NCI-H187 treated with DMSO at 0.1 percent for 48 hours (cell line): Measurements from ENCODE around the gene LTK.

ENCODE experiments used
- DNase-seq: peaks from one replicate; lab custom pipeline; 2025; lab: John Stamatoyannopoulos, UW

LTK gene

DNA sequence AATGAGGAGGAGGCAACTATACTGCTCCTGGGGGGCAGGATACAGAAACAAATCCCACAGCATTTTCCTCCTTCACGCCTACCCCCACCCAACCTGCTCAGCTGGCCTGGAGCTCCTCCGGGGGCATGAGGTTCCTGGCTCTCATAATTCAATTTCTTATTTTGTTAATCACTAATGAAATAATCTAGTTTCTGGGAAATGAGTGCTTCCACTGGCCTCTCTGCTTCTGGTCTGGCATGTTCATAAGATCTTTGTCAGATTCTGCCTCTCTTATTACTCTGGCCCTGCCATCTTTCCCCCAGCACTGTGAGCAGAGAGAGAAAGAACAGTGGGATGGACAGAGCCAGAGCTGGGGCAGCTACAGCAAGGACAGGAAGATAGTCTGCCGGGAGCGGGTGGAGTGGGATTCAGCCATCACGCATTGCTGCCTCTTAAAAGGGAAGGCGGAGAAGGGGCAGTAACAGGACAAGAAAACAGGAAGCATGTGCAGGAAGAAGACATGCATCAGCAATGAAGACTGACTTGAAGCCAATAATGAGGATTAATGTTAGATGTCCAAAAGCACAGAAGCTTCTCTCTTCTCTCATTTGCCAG is 16.8 kb upstream of the LTK start:
- no peak for DNase-seq

DNA sequence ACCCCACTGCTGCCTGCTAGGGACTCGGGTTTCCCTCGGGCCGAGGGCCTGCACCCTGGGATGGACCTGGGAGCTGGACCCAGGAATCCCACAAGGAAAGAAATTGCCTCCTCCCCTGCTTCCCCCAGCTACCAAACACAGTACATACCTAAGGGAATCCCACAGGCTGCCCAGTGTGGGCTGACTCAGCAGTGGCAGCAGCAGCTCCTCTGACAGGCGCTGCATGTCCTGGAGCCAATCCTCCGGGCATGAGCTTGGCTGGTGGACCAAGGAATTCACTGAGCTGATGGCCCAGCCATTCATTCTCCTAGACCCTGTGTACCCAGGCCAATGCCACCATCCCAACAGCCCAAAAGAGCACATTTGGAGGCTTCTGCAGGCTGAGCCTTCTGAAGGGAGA is 9.5 kb upstream of the LTK start:
- DNase-seq = no peak

DNA sequence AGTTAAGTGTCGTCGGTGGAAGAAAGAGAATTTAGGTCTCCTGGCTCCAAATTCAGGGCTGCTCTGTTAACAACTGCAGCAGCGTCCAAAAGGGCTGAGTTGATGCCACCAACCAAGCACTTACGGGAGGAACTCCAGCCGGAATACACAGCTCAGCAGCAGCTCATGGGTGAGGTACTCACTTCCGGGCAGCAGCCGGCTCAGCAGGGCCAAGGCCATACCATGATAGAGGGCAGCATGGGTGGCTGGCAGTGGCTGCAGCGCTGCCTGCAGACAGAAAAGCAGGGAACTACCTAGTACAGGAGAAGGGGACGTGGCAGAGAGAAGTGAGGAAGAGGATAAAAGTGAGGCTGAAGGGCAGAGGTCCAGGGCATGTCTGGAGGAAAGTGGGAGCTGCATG is 8.0 kb upstream of the LTK start:
- no peak for DNase-seq

DNA sequence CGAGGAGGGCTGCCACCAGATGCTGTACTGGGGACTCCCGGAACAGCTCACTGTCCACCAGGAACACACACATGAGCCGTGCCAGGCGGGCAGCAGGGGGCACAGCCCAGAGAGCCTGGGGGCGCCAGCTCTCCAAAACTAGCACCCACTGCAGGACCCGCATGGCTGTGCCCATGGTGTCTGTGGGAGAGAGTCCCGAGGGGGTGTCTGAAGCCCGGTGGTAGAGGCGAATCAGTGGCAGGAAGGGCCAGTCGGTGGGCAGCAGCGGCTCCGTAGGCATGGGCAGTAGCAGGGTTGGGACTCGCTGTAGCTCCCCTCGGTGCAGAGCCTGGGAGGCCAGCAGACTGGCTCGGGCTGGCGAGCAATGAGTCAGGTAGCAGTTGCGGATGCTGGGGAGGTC is 7.0 kb upstream of the LTK start:
- no peak for DNase-seq

DNA sequence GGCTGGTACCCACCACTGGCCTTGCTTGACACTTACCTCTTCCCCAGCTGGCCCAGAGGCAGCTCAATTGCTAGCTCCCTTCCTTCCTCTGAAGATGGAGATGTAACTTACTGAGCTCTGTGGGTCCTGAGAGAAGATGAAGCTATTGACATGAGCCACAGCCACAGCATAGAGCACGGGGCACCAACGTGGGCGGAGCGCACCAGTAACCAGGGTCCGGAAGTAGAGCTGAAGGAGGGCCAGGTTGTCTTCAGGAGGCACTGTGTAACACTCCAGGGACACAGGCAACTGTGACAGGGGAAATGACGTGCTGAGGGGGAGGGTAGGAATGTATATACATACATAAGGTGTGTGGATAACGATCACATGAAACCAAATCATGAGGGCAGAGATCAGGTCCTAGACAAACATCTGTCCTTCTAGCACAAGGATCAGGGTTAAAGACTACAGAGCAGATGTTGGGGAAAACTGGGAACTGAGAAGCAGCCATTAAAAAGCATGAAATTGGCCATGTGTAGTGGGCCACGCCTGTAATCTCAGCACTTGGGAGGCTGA is 4.3 kb upstream of the LTK start:
- no peak for DNase-seq

DNA sequence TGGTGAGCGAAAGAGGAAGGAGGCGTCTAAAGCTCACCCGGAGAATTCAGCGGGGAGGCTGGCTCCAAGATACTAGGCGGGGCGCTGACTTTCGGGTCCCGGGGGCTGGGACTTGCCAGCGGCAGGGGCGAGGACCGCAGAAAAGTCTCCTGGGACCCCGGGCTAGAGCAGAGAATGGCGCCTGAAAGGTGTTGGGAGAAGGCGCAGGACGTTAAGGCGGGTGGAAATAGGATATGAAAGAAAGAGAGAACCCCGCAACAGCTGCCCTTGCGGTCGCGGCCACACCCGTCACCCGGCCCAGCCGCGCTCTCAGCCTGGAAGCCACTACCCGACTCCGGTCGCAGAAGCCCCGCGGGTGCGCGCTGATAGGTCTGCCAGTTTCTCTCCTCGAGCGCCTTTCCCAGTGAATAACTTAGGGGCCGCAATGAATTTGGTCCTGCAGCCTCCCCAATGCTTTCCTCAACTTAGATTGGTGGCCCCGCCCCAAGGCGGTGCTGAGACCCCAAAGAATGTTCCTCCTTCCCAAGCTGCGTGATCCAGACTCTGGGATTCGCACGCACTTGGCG is 604 bp downstream of the LTK start:
- DNase-seq = no peak

DNA sequence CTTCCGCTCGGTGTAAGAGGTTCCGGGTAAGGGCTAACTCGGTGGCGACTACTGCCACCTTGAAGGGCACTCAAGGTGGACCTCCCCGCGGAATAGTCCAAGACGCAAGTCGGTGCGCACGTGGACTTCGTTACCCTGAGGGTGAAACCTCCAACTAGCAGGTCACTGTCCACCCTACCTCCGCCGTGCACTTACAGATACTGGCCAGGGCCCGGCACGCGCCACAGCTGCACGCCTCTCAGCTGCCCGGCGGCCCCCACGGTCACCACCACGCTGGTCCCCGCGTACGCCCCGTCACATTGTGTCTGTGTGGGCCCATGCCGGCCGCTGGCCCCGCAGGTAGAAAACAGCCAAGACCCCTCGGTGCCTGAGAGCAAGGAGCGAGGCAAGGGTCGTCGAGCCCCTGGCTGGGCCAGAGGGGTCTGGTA is 1.1 kb downstream of the LTK start:
- no peak for DNase-seq

DNA sequence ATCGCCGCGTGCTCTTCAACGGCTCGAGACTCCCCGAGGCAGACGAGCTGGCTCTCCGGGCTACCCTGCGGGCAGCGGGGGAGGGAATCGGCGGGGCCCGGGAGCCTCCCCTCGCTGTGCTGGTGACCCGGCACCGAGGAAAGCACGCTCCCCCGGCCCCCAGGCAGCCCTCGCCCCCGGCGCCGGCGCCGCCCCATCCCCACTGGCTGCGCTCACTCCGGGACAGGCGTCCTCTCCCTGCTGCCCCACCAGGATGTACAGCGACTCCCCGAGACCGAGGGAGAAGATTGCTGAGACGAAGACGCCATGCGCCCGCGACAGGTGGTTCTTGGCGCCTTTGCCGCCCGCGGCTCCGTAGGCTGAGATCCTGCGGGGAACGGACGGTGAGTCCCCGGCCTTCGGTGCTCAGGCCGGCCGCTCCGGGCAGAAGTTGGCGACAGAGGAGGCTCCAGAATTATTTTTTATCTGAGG is 1.7 kb downstream of the LTK start:
- no peak for DNase-seq

DNA sequence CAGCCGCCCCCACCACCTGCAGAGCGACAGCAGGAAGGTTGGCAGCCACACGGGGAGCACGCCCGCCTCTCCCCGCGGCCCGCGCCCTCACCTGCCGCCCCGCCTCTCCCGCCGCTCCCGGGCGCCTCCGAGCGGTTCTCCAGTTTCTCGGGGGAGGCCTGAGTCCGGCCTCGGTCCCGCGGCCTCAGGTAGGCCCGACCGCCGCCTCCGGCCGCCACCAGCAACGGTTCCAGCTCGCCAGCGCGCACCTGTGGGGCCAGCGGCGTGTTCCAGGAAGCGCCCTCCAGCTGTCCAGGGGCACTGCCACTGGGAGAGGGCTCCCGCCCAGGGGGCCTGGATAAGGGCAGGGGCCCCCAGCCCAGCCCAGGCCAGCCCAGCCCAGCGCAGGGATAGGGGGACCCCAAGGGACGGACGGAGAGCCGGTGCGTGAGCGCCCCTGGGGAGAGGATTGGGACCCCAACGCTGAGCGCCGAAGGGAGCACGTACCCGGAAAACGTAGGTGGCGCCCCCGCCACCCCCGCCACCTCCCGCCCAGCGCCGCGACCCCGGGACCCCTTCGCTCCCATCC is 2.2 kb downstream of the LTK start:
- DNase-seq = no peak

DNA sequence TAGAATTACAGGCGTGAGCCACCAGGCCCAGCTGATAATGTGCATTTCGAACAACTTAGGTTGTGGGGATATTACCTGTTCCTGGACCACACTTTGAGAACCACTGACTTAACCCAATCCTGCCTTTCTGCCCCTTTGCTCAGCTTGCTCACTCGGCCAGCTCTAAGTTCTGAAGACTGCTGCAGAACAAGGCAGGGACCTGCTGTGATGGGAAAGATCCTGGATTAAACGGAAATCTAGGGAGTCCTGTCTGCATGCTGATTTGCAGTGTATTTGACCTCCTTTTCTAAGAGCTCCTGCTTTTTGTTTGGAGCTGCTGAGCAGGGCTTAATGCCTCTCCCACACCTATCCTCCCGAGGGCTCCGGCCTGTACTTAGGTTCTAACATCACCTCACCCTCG is 2.9 kb downstream of the LTK start:
- no peak for DNase-seq

DNA sequence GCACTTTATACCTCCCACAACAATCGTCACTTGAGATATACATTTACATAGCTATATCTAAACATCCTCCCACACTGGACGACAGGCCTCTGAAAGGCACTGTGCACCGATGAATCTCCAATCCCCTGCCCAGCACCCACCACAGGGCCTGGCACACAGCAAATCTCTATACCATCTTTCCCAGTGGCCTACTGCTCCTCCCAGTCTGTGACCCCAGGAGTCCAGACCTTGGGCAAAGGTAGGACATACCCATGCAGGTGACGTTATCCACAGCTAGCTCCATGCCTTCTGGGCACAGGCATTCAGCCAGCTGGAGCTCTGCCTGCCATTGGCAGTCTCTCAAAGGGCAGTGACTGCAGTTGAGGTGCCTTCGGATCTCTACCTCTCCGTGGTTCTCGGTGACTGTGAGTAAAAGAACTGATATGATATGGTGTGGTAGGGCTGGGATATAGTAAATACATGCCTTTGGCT is 5.8 kb downstream of the LTK start:
- DNase-seq = no peak

DNA sequence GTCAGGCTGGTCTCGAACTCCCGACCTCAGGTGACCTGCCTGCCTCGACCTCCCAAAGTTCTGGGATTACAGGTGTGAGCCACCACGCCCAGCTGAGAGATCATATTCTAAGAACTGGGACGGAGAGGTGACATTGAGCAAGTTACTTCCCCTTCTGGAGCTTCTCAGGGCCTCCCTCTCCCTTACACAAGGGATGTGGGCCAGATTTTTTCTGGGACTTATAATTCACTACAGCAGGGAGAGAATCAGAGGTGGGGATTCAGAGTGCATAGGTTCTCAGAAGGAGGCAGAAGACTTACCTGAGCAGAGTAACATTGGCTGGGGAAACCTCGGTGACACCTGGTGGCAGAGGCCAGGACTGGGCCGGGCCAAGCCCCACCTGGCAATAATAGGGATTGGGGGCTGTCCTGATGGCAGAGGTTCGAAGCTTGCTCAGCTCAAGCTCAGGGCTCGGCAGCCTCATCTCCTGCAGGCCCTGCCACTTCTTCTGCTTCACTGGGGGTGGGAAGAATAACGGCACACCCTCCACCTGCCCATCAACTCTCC is 6.8 kb downstream of the LTK start:
- no peak for DNase-seq

DNA sequence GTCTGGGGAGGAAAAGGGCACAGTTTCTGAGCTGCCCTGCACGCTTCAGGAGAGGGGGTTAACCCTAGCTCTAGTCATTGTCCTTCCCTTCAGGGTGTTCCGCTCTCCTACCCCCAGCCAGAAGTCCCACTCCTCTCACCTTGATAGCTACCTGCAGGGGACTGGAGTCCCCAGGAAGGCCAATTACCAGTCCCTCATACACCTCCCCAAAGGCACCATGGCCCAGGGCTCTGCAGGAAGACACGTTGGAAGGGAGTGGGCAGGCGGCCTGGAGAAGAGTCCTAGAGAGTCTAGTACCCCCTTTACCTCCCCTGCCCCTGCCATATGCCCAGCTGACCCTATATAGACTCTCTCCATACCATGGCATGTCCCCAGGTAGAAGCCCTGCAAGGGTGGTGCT is 7.9 kb downstream of the LTK start:
- no peak for DNase-seq

DNA sequence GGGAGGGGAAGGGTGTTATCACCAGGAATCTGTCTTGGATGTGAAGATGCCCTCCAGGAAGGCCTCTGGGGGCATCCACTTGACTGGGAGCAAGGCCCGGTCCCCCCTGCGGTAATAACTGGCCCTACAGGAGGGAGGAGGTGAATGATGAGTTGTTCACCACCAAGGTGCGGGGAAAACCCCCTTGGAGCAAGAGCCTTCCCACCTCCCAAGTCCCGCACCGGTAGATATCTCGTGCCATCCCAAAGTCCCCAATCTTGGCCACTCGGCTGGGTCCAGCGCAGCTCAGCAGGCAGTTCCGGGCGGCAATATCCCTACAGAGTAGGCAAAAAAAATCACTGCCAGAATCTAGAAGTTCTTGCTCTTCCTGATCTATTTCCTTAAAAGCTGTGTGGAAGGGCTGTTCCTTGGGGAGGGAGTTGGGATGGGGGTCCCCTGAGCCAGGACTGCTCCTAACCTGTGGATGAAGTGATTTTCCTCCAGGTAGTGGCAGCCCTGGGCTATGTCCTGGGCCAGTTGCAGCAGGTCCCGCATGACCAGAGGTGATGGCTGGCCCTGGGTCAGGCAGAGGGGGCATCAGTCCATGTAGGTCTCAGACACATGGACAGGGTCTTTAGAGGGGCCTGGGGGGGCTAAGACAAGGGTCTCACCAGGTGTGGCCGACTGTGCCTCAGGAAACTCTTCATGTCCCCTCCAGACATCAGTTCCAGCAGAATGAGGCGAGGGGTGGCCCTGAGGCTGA is 8.7 kb downstream of the LTK start:
- no peak for DNase-seq

DNA sequence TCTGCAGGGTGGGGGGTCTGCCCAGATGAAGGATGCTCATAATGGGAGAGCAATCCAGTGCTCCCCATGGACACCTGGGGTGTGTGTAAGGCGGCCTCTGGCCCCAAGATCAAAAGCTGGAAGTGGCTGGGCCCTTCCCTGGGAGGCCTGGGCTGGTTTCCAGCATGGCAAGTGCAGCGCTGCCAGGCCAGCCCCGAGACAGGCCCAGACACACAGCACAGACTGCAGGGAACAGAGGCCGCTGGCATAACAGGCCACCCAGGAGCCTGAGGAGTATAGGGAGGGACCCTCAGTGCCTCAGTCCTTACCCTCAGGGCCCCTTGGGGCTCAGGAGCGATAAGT is 10.0 kb downstream of the LTK start:
- no peak for DNase-seq

DNA sequence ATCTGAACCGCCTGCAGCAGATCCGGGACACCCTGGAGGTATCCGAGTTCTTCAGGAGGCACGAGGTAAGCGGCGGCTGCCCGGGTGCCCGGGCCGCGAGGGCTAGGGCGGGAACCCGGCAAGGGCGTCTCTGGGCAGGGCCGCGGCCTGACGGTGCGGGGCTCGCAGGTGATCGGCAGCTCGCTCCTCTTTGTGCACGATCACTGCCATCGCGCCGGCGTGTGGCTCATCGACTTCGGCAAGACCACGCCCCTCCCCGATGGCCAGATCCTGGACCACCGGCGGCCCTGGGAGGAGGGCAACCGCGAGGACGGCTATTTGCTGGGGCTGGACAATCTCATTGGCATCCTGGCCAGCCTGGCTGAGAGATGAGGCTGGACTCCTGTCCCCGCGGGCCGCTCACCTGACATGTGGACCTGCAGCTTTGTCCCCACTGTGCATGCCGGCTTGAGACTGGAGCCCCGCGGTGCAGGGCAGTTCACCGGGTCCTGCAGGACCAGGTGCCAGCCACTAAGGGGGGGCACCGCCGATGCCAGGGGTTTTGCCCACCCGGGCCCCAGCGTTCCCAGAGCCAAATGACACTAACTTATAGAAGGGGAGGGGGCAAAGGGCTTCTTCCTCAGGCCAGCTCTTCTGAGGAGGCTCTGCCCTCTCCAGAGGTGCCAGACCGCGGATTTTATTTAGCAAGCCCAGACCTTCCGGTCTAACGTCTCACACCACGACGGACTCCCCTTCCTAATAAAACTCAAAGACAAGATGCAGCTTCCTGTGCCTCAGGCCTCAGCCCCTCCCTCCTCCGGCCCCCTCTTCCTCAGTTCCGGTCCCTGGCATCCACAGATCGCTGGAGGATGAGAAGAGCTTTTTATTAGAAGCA is 10.6 kb downstream of the LTK start:
- DNase-seq = no peak

DNA sequence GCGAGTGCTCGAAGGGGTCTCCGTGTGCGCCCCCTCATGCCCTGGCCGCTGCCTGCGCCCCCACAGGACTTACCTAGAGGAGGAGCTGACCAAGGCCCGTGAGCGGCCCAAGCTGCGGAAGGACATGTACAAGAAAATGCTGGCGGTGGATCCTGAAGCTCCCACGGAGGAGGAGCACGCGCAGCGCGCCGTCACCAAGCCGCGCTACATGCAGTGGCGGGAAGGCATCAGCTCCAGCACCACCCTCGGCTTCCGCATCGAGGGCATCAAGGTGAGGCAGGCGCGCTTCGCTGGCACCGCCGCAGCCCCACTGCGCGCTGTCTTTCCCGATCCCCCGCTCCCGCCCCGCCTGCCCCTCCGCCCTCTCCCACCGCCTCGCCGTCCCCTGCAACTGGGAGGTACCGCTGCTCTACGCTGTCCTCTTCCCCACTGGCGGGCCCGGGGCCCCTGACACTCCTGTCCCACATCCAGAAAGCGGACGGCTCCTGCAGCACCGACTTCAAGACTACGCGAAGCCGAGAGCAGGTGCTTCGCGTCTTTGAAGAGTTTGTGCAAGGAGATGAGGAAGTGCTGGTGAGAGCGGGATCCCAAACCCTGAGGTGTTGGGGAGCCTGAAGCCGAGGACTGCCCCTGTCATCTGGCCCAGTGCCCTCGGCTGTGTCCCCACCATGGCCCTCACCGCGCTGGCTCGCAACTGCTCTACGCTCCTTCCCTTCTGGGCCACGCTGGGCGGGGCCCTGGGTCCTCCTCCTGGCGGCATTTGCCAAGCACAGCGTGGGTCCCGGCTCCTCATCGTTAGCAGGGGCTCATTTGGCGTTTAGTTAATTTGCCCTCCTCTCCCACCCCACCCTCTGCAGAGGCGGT is 11.5 kb downstream of the LTK start:
- DNase-seq = no peak

DNA sequence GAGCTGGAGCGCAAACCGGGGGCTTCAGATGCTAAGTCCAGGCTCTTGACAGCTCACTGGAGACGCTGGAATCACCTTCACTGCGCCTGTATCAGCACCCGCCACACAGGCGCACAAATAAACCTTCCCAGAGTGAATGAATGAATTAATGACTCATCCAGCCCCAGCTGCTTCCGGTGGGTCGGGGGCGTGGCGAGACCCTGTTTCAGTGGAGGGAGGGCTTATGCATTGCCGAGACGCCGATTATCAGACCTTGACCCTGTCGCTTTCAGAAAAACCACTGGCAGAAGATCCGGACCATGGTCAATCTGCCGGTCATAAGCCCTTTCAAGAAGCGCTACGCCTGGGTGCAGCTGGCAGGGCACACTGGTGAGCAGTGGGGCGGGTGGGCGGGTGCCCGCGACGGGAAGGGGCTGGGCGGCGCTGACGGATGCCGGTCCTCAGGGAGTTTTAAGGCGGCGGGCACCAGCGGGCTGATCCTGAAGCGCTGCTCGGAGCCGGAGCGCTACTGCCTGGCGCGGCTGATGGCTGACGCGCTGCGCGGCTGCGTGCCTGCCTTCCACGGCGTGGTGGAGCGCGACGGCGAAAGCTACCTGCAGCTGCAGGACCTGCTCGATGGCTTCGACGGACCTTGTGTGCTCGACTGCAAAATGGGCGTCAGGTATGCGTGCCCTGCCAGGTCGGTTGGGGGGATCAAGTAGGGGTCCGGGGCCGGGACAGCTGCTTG is 12.3 kb downstream of the LTK start:
- DNase-seq = no peak

DNA sequence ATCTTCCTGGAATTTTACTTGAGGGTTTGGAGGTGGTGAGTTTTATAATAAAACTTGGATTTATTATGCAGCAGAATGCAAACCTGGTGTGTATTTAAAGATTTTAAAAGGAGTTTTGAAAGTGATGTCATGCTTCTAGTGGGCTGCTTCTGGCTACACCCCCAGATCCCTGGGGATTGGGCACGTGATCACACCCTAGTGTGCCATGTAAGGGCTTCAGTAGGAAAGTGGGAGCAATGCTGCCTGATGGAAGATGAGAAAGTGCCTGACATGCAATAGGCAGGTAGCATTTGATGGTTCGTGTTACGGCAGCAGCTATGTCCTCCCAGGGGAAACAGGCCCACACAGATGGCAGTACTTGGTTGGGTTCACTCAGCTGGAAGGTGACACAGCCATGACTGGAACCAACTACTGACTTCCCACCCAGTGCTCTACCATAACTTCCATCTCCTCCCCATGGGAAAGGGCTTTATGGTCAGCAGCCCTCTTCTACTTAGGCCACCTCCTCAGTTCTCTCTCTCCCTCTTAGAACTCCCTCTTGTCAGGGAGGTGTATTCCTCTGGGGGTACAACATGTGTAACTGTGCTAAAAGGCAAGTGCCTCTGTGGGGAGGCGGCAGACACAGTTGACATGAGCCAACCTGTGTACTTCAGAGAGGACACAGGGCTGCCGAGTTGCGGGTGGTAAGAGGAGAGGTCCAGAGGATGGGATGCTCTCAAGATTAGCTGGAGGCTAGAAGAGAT is 14.3 kb downstream of the LTK start:
- DNase-seq = no peak
